DND-41 (cell line): ENCODE measurements around the gene FAM83C.

Source experiments
- ATAC-seq: fragments of 200-7000 bp; cut with Tn5 transposase; 3 replicates; pipeline ENCODE4 v1.9.1; 2021; ENCODE audit warnings: low read depth; ENCODE audit not compliant: insufficient read depth
- DNase-seq: peaks from one replicate; pipeline ENCODE4 v3.0.0-alpha.2; 2020
- H2AFZ ChIP-seq: 2 replicates; pipeline ENCODE4 v1.6.0; 2012; ENCODE audit warnings: low read depth, low read length
- H3K27ac ChIP-seq: 2 replicates; pipeline ENCODE4 v1.5.1; 2012; ENCODE audit warnings: low read length, inconsistent platforms
- H3K27me3 ChIP-seq: fragments of 200-600 bp; sonication (generic); 2 replicates; pipeline ENCODE4 v1.6.0; 2012; ENCODE audit warnings: low read length, mild to moderate bottlenecking, inconsistent platforms; ENCODE audit not compliant: insufficient read depth, poor library complexity
- H3K36me3 ChIP-seq: 2 replicates; pipeline ENCODE4 v1.5.1; 2012; ENCODE audit warnings: low read length, inconsistent platforms; ENCODE audit not compliant: insufficient read depth
- H3K4me1 ChIP-seq: 2 replicates; pipeline ENCODE4 v1.5.1; 2012; ENCODE audit warnings: mild to moderate bottlenecking, low read length; ENCODE audit not compliant: insufficient read depth
- H3K4me2 ChIP-seq: 2 replicates; pipeline ENCODE4 v1.6.0; 2012; ENCODE audit warnings: mild to moderate bottlenecking, moderate library complexity, low read length, inconsistent platforms; ENCODE audit not compliant: insufficient read depth
- H3K4me3 ChIP-seq, 2 experiments: fragments of 200-600 bp in 1 of 2; shearing (Covaris generic) in 1 of 2; 2 replicates each; pipeline ENCODE4 v1.5.1; 2012 to 2016; ENCODE audit warnings: inconsistent platforms in 2 of 2, low read length in 2 of 2, mild to moderate bottlenecking in 2 of 2, low read depth in 1 of 2, moderate library complexity in 1 of 2
- H3K79me2 ChIP-seq: 2 replicates; pipeline ENCODE4 v1.6.0; 2012; ENCODE audit warnings: low read length, inconsistent platforms; ENCODE audit not compliant: insufficient read depth
- H3K9ac ChIP-seq: 2 replicates; pipeline ENCODE4 v1.6.0; 2012; ENCODE audit warnings: low read depth, mild to moderate bottlenecking, inconsistent platforms, low read length, moderate library complexity
- H3K9me3 ChIP-seq: 2 replicates; pipeline ENCODE4 v1.5.1; 2012; ENCODE audit warnings: low read length, moderate library complexity, mild to moderate bottlenecking, inconsistent platforms; ENCODE audit not compliant: insufficient read depth, severe bottlenecking
- H4K20me1 ChIP-seq: 2 replicates; pipeline ENCODE4 v1.6.0; 2012; ENCODE audit warnings: low read length; ENCODE audit not compliant: insufficient read depth
- CTCF ChIP-seq: IDR thresholded peaks from 2 replicates; pipeline ENCODE4 v1.5.1; 2012; ENCODE audit warnings: borderline replicate concordance, low read length, moderate library complexity, mild to moderate bottlenecking; ENCODE audit not compliant: poor library complexity, severe bottlenecking; ENCODE audit errors: extremely low read depth
- EZH2 ChIP-seq: IDR thresholded peaks from 3 replicates; pipeline ENCODE4 v1.6.1; 2012; ENCODE audit warnings: borderline replicate concordance, low read depth, mild to moderate bottlenecking, moderate library complexity, low read length, inconsistent platforms; ENCODE audit not compliant: severe bottlenecking

FAM83C gene

GRCh38 chr20:35333606-35334005 lies 41.4 kb upstream of the FAM83C start:
- Histone ChIP-seq H3K79me2 (no peaks in the 10 kb centered on the region), H4K20me1 (no peaks in the 10 kb centered on the region), H3K9ac (no peak overlapping the region), H3K27ac (no peak overlapping the region), H3K4me1 (no peaks in the 10 kb centered on the region), H3K27me3 (no peaks in the 10 kb centered on the region), H3K4me3 (no peak overlapping the region), H3K4me2 (no peak overlapping the region), H3K9me3 (no peaks in the 10 kb centered on the region), H2AFZ (no peak overlapping the region), H3K36me3 (peaks cover 3% of the 10 kb centered on the region; the same call in 1 of the 2 replicates)
- no peak for ATAC-seq
- TF ChIP-seq CTCF (no peak), EZH2 (no peak)
- no peak for DNase-seq

DNA sequence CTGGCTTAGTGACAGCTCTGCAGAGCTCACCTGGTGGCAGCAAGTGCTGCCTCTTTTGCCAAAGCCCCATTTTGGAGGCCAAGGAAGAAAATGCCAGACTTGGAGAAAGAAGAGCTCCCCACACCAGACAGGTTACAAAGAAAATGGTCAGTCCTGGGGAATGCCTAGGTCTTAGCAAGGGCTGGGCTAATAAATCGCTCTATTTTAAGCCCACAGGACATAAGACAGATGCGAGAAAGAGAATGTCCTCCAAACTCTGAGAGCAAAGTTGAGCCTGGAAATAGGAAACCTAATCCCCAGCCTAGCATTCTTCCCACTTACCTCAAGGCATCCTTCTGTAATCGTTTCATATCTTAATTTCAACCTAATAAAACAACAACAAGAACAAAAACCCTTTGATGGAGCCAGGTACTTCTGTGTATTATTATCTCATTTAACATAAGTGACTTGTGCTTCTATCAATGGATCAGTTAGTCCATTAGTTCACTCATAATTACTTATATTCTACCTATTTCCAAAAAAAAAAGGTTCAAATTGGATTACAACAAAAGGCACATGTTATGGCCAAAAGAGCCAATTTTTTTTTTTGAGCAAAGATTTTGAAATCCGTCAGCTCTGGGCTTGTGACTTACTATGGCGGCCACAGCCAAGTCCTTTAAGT lies 40.4 kb upstream of the FAM83C start:
- peaks cover 3% of the 10 kb centered on the region; the same call in 1 of the 2 replicates for H3K36me3 ChIP-seq
- H4K20me1 ChIP-seq = no peaks in the 10 kb centered on the region
- no peaks in the 10 kb centered on the region for H3K4me1 ChIP-seq
- H3K4me3 ChIP-seq = no peak overlapping the region
- no peaks in the 10 kb centered on the region for H3K27me3 ChIP-seq
- no peak overlapping the region for H3K9ac ChIP-seq
- ATAC-seq = no peak
- no peak overlapping the region for H3K4me2 ChIP-seq
- no peak overlapping the region for H3K27ac ChIP-seq
- no peaks in the 10 kb centered on the region for H3K9me3 ChIP-seq
- no peaks in the 10 kb centered on the region for H3K79me2 ChIP-seq
- no peak for DNase-seq
- no peak for TF ChIP-seq CTCF
- no peak for TF ChIP-seq EZH2
- H2AFZ ChIP-seq = no peak overlapping the region

DNA sequence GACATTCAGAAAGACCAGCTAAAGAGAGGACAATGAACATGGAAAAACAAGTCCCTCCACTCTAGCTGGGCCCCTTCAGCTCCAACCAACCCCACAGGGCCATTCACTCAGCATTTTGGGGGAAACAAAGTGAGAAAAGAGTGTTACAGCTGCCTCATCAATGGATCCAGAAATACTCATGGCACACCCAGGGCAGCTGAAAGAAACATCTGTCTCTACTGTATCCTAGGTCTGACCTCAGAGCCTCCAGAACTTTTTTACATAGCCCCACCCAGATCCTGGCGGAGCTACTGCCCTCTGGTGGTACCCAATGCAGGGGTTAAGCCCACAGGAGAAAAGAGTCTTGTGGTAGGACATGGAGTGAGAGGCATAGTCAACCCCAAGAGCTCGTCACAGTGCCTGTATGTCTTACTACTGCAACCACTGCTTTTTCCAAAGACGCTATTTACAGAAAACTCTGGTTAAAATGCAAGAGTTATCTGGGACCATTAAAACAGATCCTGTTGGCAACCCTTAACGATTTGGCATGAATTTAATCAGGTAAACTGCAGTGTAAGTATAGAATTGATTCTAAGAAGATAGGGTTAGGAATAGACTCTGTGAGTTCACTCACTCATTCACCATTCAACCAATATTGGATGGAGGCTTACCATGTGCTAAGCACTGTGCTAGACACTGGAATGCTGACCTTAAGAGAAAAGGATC lies 37.4 kb upstream of the FAM83C start:
- TF ChIP-seq EZH2 (no peak), CTCF (peak; percentile 76)
- Histone ChIP-seq H3K27me3 (no peaks in the 10 kb centered on the region), H3K36me3 (peaks cover 7% of the 10 kb centered on the region; the same call in 1 of the 2 replicates), H3K4me2 (no peak overlapping the region), H3K4me1 (no peaks in the 10 kb centered on the region), H3K4me3 (no peak overlapping the region), H4K20me1 (no peaks in the 10 kb centered on the region), H3K79me2 (no peaks in the 10 kb centered on the region), H3K9me3 (no peaks in the 10 kb centered on the region), H3K9ac (no peak overlapping the region), H2AFZ (no peak overlapping the region), H3K27ac (no peak overlapping the region)
- ATAC-seq (peak; percentile 96), DNase-seq (peak; percentile 63)
